ENCODE results near the gene EPN1.

The EPN1 gene

DNA sequence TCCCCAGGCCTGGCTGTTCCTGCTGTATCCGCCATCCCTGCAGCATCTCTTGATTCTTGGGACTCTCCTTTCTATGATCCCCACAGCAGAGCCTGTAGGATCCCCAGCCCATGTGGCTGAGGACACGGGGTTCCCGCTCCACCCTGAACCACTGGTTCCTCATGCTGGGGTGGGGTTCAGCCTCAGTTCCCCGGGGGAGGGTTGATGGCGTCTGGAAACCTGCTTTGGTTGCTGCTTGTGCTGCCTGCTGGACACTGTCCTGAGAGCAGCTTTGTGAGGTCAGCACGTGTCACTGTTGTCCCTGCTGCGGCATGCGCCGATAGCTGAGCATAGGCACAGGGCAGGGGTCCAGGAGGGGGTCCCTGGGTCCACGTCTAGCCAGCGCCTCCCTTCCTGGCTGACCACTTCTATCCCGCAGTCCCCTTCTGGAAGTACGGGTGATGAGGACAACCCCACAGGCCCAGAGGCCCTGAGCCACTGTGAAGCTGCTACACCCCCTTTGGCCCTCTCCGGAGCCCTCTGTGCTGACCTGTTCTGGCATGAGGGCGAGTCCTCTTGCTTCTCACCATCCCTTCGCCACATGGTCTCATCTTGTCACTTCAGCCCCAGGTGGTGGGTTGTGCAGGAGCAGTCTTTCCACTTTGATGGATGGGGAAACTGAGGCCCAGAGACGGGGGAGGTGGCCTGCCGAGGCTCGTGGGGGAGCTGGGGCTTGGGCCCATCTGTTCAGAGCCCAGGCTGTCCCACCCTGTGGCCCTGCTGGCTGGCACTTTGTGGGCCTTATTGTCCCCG is 5.5 kb downstream of the EPN1 start:
- DNase-seq: no peak

DNA sequence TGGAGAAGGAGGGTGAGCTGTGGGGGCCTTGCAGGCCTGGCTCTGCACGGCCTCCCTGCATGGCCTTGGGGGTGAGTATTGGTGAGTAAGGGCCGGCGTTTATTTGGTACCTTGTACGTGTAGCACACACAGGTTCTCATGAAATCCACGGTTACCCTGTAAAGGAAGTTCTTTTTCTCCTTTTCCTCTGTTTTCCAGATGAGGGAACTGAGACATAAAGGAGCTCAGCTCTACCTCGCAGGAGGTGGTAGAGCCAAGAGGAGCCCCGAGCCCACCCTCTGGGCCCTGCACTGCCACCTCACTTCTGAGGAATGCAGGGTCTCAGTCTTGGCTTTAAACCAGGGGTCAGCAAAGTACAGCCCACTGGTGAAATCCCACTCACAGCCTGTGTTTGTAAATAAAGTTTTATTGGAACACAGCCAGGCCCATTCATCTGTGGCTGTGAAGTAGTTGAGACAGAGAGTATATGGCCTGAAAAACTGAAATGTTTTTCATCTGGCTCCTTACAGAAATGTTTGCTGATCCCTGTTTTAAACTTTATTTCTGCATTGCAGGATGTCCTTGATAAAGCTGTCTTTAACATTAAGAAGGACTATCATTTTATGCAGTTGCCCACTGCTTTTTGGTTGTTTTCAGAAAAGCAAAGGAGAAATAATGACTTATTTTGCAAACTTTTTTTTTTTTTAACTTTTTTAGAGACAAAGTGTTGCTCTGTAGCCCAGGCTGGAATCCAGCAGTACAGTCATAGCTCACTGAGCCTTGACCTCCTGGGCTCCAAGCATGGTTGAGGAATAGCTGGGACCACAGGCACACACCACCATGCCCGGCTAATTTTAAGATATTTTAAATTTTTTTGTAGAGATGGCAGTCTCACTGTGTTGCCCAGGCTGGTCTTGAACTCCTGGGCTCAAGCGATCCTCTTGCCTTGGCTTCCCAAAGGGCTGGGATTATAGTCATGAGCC is 6.4 kb downstream of the EPN1 start:
- no peak for DNase-seq

DNA sequence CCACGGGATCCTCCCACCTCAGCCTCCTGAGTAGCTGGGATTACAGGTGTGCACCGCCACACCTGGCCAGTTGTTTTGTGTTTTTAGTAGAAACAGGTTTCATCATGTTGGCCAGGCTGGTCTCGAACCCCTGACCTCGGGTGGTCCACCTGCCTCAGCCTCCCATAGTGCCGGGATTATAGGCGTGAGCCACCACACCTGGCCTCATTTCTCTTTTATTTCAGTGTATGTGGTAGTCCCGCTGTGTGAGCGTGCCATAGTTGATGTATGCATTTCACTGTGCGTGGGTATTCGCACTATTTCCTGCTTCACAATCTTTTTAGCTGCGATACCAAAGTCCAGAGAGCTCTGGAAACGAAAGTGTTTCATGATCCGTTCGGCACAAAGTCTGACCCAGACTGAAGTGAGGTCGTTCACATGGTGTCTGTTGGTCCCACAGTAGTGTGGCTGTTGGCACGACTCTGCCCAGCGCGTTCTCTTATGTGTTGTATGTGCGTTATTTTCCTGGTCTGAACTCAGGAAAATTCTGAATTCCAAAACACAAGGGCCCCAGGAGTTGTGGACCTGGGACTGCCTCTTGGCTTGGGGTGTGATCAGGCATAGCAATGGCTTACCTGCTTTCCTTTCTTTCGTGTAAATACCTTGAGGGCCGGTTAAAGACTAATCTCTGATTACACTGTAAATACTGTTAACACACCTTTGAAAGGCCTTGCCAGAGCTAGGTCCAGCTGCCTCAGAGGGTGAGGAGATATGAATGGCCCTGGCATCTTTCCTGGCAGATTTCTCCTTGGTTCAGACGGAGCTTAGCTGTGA is 8.6 kb downstream of the EPN1 start:
- DNase-seq: no peak

DNA sequence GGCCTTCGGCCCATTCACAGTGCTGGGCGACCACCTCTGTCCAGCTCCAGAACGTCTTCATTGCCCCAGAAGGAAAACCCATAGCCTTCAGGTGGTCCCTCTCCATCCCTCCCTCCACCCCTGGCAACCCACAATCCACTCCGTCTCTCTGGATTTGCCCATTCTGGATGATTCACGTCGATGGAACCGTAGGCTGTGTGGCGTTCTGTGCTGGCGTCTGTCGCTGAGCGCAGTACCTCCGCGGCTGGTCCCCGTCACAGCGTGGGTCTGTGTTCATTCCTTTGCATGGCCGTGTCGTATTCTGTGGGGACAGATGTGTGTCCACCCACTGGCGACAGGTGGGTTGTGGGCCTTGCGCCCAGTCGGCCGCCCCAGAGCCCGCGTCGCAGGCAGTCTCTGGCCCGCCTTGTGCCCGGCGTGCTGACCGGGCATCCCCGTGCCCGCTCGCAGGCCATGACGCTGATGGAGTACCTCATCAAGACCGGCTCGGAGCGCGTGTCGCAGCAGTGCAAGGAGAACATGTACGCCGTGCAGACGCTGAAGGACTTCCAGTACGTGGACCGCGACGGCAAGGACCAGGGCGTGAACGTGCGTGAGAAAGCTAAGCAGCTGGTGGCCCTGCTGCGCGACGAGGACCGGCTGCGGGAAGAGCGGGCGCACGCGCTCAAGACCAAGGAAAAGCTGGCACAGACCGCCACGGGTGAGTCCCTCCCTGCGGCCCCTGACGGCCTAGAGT is 10.1 kb downstream of the EPN1 start:
- DNase-seq: no peak

DNA sequence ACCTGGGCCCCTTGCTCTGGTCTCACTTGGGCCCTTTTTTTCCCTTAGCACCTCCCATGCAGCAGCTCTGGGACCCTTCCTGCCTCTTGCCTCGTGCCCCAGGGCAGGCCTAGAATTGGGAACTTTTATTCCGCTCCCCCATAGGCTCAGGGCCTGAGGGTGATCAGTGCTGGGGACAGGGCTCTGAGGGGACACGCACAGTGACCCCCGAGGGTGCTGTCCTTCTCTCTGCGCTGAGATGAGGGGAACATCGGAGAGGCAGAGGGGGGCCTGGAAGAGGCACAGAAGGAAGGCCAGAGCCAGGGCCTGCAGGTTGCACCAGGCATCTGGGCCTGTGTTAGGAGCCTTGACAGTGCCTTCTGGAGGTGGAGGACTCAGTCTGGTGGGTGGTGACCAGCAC is 10.8 kb downstream of the EPN1 start:
- no peak for DNase-seq

DNA sequence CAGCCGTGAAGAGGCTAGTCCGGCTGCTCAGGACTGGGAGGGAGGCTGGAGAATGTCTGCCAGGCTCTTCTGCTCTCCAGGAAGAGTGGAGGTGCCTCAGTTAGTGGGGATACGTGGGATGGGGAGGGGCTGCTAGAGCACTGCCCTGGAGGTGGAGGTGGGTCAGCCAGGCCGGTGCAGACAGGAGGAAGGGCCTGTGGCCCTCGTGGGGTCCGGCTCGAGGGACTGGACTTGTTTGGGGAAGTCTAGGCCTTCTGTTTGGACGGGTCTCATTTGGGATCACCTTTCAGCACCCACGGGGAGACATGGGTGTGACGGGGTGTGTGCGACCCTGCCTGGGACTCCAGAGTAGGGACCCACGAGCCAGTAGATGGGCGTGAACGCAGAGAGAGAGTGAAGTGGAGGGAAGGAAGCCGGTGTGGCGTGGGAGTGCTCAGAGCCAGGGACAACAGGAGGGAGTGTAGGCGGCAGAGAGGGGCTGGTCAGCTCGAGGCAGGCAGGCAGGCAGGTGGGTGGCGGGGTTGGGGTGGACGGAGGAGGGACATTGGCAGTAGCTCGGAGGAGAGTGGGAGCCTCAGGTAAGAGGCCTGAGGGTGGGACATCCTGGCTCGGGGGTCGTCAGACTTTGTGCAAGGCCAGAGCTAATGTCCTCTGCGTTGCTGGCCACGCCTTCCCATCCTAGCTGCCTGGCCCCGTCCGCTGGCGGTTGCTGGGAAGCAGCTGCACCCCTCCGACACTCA is 11.5 kb downstream of the EPN1 start:
- no peak for DNase-seq

DNA sequence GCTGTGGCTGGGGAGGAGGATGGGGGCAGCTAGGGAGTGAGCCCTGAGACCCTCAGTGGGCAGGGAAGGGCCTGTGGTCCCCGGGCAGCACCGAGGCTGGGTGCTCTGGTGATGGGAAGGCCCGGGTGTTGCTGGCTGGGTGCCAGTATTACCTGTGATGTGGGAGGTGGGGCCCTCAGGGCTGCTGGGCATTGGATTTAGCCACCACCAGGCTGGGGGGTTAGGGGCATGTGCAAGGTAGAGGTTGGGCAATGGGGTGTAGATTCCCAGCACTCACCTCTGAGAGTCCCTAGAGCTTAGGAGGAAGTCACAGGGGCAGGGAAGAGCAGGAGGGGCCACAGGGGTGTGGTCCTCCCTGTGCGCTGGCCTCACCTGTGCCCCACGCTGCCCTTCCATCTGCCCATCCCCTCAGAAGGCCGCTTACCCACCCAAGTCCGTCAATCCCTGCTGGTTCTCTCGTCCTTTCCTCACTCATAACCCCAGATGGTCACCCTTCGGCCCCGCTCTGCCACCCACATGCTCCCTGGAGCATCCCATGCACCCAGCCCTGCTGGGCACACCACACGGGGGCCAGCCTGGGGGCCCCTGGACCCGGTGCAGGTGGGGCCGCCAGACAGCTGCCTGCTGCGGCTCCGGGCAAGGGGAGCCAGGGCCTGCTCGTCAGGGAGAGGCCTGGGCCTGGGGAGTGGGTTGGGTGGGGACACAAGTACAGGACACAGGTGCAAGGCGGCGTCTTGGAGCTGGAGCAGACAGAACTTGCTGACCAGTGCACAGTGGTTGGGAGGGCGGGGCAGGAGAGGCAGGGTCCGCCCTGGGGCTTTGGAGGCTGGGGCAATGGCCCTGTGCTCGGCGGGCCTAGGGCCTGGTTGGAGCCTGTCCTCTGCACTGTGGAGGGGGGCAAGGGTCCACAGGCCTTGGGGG is 12.5 kb downstream of the EPN1 start:
- no peak for DNase-seq

DNA sequence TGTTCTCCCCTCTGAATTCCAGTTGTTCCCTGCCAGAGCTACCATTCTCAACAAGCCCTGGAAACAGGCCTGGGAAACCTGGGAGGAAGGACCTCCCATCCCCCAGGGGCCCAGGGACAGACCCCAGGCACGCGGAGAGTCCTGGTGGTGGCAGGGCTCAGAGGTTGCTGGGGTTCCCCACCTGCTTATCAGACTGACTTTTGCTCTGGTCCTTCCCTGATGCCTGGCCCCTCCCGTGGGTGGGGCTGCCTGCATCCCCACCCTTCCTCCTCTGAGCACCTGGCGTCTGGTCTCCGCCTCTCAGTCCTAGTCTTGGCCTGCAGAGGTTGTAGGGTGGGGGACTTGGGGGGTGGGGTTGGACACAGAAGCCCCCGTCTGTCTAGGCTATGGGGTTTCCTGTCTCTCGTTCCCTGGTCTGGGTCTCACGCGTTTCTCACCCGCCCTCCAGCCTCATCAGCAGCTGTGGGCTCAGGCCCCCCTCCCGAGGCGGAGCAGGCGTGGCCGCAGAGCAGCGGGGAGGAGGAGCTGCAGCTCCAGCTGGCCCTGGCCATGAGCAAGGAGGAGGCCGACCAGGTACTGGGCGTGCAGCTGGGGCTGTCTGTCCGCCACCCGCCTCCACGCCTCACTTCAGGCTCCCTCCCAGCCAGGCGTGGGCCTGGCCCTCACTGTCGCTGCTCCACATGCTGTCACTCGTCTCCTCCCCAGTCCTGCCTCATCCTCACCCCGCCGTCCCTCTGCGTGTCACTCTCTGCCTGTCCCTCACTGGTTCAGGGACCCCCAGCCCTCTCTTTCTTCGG is 13.6 kb downstream of the EPN1 start:
- peak; percentile 55 for DNase-seq

DNA sequence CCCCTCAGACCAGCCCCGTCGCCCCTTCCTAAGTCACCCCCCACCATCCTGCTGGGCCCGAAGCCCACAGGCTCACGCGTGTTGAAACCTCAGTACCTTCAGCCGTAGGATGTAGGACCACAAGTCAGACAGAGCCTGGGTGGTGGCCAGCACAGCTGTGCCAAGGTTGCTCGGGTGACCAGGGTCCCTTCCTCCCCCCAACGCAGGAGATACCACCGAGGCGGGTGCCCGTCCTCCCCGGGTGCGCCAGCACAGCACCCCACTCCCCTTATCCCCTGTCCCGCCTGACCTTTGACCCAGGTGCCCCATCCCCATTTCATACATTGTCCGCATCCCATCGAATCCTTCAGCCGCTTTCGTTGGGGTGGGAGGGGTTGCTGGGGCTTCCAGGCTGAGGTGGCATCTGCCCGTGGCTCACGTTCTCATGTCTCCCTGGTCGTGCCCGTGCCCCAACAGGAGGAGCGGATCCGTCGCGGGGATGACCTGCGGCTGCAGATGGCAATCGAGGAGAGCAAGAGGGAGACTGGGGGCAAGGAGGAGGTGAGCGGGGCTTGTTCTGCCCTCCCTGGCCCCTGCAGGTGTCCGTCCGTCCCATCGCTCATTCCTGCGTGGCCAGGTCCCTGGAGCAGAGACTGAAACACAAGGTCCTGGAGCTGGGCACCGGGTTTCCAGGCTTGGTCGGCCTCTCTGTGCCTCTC is 14.5 kb downstream of the EPN1 start:
- no peak for DNase-seq

DNA sequence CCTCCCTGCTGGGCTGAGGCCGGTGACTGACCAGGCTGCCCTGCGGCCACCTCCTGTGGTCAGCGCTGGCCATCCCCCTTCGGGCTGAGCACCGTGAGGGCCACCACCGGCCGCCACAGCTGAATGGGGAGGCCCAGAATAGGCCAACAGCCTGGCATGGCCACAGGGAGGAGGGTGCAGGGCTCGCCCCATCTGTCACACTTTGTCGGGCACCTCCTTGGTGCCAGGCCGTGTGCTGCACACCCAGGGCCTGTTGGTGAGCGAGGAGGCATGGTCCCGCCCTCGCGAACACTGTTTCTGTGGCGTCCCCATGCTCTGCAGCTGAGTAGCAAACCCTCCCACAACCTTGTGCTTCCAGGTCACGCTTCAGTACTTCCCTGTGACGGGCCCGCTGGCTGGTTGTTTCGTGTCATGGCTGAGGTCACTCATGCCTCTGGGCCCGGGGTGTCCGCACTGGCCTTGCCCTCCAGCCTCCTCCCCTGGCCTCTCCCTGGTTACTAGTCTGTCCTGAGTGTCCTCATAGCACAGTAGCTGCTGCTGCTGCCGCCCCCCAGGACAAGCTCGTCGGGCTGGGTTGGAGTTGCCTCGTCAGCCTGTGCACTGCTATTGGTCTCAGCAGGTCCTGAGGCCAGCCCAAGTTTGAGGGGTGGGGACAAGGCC is 15.2 kb downstream of the EPN1 start:
- DNase-seq: no peak

DNA sequence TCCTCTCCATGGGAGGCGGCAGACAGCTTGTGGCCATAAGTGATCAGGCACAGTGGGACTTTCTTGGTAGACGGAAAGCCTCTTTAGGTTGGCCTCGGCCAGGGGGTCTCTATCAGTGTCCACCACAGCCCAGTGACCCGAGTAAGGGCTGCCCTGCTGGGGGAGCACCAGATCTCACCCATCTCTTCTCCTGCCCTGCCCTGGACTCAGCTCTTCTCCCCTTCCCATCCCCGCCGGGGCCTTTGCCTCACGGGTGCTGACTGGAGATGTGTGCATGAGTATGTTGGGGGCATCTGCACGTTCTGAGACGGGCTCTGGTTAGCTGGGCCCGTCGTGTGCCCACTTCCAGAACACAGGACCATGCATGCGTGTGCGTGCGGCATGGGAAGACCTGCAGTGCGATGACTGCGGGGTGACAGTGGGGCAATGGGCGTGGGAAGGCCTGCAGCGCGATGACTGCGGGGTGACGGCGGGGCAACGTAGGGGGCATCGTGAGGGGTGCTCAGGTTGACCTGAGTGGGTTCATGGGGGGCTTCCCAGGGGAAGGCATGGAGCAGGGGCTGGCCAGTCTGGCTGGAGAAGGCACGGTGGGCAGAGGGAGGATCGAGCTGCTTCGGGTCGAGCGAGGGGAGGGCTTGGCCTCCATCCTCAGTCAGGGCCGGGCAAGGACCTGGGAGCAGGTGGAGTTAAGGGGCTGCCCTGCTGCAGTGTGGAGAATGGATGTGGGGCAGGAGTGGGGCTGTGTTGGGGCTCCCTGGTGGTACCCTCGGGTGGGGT is 15.9 kb downstream of the EPN1 start:
- no peak for DNase-seq

DNA sequence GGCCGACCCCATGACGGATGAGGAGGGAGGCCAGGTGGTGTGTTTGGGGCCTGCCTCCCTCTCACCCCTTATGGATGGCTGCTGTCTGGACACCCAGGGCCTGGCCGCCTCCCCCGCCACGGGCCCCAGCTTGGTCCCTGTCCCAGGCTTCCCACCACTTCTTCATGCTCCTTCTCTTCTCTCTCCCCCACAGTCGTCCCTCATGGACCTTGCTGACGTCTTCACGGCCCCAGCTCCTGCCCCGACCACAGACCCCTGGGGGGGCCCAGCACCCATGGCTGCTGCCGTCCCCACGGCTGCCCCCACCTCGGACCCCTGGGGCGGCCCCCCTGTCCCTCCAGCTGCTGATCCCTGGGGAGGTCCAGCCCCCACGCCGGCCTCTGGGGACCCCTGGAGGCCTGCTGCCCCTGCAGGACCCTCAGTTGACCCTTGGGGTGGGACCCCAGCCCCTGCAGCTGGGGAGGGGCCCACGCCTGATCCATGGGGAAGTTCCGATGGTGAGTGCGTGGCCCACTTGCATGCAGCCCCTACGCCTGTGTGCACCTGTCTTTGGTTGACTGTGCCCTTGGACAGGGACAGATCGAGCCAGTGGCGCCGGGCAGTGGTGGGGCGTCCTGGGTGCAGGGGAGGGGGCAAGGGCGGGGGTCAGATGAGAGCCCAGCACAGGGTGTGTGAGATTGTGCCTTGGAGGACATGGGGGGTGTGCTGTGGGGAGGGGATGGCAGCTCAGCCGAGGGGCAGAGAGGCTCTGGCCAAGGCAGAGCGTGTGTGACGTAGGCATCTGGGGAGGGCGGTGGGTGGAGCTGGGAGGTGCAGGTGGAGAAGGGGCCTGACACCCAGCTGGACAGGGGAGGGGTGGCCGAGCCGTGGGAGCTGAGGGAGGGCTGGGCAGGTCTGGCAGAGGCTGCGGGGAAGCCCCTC is 16.8 kb downstream of the EPN1 start:
- DNase-seq: no peak

DNA sequence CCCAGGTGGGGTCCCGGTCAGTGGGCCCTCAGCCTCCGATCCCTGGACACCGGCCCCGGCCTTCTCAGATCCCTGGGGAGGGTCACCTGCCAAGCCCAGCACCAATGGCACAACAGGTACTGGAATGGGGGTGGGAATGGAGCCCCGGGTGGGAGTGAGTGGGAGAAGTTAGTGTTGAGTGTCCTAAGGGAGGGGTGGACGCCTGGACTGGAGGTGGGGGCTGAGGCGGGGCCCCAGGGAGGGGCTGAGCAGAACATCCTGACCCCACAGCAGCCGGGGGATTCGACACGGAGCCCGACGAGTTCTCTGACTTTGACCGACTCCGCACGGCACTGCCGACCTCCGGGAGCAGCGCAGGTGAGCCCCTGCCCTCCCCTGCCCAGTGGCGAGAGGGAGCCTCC is 17.7 kb downstream of the EPN1 start:
- DNase-seq: no peak

DNA sequence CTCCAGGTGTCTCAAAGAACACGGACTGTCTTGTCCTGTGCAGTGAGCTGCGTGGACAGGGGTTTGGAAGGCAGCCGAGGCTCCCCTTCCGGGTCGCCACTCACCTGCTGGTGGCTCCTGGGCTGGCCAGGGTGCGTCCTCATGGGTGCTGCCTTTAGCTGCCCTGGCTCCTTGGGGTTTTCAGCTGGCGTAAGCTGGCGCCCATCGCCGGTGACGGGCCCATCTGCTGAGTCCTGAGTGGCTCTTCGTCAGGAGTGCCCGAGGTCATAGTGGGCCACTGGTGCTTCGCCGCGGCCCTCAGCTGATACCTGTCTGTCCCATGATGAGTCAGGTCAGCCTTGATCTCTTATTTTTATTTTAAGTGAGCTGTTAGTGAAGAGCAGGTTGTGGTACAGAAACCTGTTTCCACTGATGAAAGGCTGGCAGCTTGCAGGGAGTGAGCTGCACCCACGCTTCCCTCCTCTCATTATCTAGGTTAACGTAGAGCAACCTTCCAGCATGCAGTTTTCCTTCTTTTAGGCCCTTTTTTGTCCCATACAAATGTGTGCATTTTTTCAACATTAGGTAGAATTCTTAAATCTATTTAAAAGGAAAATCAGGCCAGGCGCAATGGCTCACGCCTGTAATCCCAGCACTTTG is 18.4 kb downstream of the EPN1 start:
- DNase-seq: no peak

DNA sequence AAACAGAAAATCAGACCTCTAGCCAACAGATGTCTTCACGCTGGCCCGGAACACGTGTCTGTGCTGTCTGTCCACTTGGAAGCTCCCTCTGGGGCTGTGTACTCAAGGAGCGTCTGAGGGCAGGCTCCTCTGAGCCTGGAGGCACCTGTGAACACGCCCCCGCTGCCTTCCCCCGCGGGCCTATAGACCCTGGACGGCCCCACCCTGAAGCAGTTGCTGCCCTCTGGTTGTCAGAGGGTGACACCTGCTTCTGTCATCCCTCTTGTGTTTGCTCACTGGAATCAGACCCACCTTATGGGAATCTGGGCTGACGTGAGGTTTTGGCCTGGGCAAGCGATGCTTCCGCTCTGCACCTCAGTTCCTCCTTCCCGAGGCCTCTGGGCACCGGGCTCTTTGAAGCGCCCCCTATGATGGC is 19.2 kb downstream of the EPN1 start:
- DNase-seq: no peak
